Measurements from ENCODE around the gene XIST. TPM values are rescaled to one million over a fixed set of nuclear protein-coding genes. Genes with fewer than 3 reads are reported as not detected.

Gene XIST
- total and polyA plus RNA-seq, 2 of the 8 experiments (the other 6 are each of a cell fraction or from before 2014, with no cell fraction given), result 0.06 to 0.19 TPM

DNA sequence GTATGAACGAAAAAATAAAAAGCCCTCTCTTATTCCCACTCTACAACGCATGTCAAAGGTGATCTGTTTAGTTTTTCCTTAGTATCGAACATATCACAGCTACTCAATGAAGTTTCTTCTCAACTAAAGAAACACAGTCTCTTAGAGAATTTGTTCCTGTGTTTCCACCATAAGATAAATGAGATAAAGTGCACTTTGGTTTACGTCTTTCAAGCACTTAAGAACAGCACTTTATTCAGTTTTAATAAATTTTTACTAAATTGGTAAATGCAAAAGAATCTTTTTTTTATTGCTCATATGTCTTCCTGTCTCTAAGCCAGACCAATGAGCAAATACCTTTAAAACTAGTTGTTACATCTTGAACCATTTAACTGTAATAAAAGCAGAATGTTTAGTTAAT, 29.7 kb downstream of the XIST start:
- WGBS, 2 experiments (ENCODE audit: extremely low coverage in 1 of 2, insufficient coverage in 1 of 2, insufficient read length in 1 of 2, insufficient replicate concordance in 2 of 2, low coverage in 1 of 2, low lambda C conversion rate in 2 of 2, missing lambda C conversion rate in 1 of 2), result 93% methylated on average over 4 of the region's 4 CpGs; no CpG with 5 or more reads in 1 of the 2 experiments
- Histone ChIP-seq H2BK120ac (replicated peaks; ENCODE audit: low read depth, low read length) (no peak overlapping the region), H3K27me3 (replicated peaks in 1 of 4; ENCODE audit: control insufficient read depth in 3 of 4, extremely low read depth in 1 of 4, insufficient read depth in 3 of 4, low read length in 3 of 4) (no peaks in the 10 kb centered on the region), H3K23me2 (ENCODE audit: low read depth, low read length) (no peaks in the 10 kb centered on the region), H3K18ac (ENCODE audit: extremely low read depth, low read length) (no peak overlapping the region), H3K4me3 (ENCODE audit: extremely low read depth in 1 of 4, insufficient read depth in 2 of 4, low read depth in 3 of 4, low read length in 4 of 4) (no peak overlapping the region), H3K9me3 (ENCODE audit: insufficient read depth in 2 of 2, low read depth in 1 of 2, low read length in 1 of 2) (no peaks in the 10 kb centered on the region), H2AK5ac (ENCODE audit: low read depth, low read length) (no peak overlapping the region), H3K23ac (ENCODE audit: insufficient read length) (no peak overlapping the region), H3K79me2 (ENCODE audit: control insufficient read depth in 1 of 2, insufficient read depth in 2 of 2, low read length in 2 of 2) (no peaks in the 10 kb centered on the region), H3K27ac (ENCODE audit: low read depth, low read length) (no peak overlapping the region), H3K79me1 (ENCODE audit: low read depth, low read length) (no peaks in the 10 kb centered on the region), H4K5ac (ENCODE audit: insufficient read length, low read depth, low read length) (no peak overlapping the region), H3K4me1 (replicated peaks in 1 of 4; ENCODE audit: control insufficient read depth in 3 of 4, insufficient read depth in 4 of 4, low read length in 3 of 4) (no peaks in the 10 kb centered on the region), H2AFZ (ENCODE audit: low read length) (no peak overlapping the region), H4K20me1 (replicated peaks in 1 of 2; ENCODE audit: control insufficient read depth in 1 of 2, insufficient read depth in 2 of 2, low read length in 2 of 2) (no peaks in the 10 kb centered on the region), H2BK12ac (ENCODE audit: low read depth, low read length) (no peak overlapping the region), H3K56ac (replicated peaks; ENCODE audit: insufficient read length, low read depth, low read length) (no peak overlapping the region), H2BK5ac (ENCODE audit: low read depth, low read length) (no peak overlapping the region), H2BK15ac (ENCODE audit: low read length) (no peak overlapping the region), H4K8ac (ENCODE audit: extremely low read depth, insufficient read depth, low read length) (no peak overlapping the region), H4K91ac (replicated peaks; ENCODE audit: insufficient read length, low read length) (no peak overlapping the region), H3K9ac (replicated peaks in 1 of 4; ENCODE audit: extremely low read depth in 1 of 4, low read depth in 3 of 4, low read length in 3 of 4) (no peak overlapping the region), H2BK20ac (ENCODE audit: low read length) (no peak overlapping the region), H3K36me3 (ENCODE audit: control insufficient read depth in 2 of 4, insufficient read depth in 4 of 4, low read length in 3 of 4) (no peaks in the 10 kb centered on the region), H3K4ac (replicated peaks; ENCODE audit: insufficient read length, low read depth, low read length) (no peak overlapping the region), H3K4me2 (ENCODE audit: insufficient read depth in 1 of 2, low read depth in 2 of 2, low read length in 2 of 2) (no peak overlapping the region), H3K14ac (ENCODE audit: insufficient read length) (no peak overlapping the region)
- CTCF ChIA-PET (ENCODE audit: partially characterized antibody), result no interaction called here
- FAIRE-seq (no peak), DNase-seq (ENCODE audit: low read depth in 1 of 2, low spot score in 2 of 2) (no peak)
- POLR2A ChIA-PET (ENCODE audit: partially characterized antibody), result no interaction called here
- TF ChIP-seq SRF (IDR thresholded peaks at IDR 0.05; ENCODE audit: low read depth, low read length) (no peak), BCL11A (IDR thresholded peaks at IDR 0.05; ENCODE audit: low read depth in 2 of 2, low read length in 2 of 2) (no peak), SUZ12 (IDR thresholded peaks at IDR 0.05; ENCODE audit: low read length) (no peak)
